ENCODE data around the gene STING1.

Gene STING1

DNA sequence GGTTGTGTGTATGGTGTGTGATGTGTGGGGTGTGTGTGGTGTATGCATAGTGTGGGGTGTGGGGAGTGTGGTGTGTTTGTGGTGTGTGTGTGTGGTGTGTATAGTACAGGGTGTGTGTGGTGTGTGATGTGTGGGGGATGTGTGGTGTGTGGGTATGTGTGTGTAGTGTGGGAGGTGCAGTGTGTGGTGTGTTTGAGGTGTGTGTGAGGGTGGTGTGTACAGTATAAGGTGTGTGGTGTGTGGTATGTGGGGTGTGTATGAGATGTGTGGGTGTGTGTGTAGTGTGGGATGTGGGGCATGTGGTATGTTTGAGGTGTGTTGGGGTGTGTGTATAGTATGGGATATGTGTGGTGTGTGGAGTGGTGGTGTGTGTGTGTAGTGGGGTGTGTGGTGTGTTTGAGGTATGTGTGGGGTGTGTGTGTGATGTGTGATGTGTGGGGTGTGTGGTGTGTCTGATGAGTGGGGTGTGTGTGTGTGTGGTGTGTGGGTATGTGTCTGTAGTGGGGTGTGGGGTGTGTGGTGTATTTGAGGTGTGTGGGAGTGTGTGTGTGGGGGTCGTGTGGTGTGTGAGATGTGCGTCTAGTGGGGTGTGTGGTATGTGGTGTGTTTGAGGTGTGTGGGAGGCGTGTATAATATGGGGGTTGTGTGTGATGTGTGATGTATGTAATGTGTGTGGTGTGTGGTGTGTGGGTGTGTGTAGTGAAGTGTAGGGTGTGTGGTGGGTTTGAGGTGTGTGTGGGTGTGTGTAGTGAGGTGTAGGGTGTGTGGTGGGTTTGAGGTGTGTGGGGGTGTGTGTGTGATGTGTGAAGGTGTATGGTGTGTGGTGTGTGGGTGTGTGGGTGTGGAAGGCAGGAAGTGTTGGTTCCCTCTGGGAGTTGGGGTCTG, 28.6 kb downstream of the STING1 start:
- no peak for DNase-seq (ENCODE audit: low spot score)
- in situ Hi-C loops (cut with MboI; ENCODE audit: low pct_unique_long_range_greater_than_20kb, low sequenced_read_pairs, unreplicated experiment), result no loop called here
- TF ChIP-seq, protein P1, sequence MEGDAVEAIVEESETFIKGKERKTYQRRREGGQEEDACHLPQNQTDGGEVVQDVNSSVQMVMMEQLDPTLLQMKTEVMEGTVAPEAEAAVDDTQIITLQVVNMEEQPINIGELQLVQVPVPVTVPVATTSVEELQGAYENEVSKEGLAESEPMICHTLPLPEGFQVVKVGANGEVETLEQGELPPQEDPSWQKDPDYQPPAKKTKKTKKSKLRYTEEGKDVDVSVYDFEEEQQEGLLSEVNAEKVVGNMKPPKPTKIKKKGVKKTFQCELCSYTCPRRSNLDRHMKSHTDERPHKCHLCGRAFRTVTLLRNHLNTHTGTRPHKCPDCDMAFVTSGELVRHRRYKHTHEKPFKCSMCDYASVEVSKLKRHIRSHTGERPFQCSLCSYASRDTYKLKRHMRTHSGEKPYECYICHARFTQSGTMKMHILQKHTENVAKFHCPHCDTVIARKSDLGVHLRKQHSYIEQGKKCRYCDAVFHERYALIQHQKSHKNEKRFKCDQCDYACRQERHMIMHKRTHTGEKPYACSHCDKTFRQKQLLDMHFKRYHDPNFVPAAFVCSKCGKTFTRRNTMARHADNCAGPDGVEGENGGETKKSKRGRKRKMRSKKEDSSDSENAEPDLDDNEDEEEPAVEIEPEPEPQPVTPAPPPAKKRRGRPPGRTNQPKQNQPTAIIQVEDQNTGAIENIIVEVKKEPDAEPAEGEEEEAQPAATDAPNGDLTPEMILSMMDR (IDR thresholded peaks at IDR 0.05; ENCODE audit: extremely low read depth, insufficient read depth, missing control alignments), result no peak

DNA sequence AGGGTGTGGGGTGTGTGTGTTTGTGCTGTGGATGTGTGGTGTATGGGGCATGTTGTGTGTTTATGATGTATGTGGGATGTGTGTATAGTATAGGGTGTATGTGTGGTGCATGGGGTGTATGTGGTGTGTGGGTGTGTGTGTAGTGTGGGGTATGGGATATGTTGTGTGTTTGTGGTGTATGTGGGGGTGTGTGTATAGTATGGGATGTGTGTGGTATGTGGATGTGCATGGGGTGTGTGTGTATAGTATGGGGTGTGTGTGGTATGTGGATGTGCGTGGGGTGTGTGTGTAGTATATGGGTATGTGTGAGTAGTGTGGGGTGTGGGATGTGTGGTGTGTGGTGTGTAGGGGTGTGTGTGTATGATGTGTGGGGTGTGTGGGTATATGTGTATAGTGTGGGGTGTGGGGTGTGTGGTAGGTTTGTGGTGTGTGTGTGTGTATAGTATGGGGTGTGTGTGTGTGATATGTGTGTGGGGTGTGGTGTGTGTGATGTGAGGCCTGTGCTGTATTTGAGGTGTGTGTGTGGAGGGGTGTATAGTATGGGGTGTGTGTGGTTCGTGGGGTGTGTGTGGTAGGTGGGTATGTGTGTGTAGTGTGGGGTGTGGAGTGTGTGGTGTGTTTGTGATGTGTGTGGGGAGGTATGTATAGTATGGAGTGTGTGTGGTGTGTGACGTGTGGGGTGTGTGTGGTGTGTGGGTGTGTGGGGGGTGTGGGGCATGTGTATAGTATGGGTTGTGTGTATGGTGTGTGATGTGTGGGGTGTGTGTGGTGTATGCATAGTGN, 30.5 kb downstream of the STING1 start:
- TF ChIP-seq, protein P1 (IDR thresholded peaks at IDR 0.05; ENCODE audit: extremely low read depth, insufficient read depth, missing control alignments), result no peak
- DNase-seq (ENCODE audit: low spot score), result no peak
- in situ Hi-C loops (cut with MboI; ENCODE audit: low pct_unique_long_range_greater_than_20kb, low sequenced_read_pairs, unreplicated experiment), result no loop called here

DNA sequence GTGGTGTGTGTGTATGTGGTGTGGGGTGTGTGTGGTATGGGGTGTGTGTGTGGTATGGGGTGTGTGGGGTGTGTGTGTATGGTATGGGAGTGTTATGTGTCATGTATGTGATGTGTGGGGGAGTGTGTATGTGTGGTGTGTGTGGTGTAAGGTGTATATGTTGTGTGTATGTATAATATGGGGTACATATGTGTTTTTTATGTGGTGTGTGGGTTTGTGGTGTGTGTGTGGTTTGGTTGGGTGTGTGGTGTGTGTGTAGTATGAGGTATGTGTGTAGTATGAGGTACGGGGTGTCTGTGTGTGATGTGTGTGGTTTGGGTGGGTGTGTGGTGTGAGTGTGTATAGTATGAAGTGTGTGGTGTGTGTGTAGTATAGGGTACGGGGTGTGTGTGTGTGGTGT, 31.4 kb downstream of the STING1 start:
- no peak for DNase-seq (ENCODE audit: low spot score)
- TF ChIP-seq, protein P1 (IDR thresholded peaks at IDR 0.05; ENCODE audit: extremely low read depth, insufficient read depth, missing control alignments), result no peak
- in situ Hi-C loops (cut with MboI; ENCODE audit: low pct_unique_long_range_greater_than_20kb, low sequenced_read_pairs, unreplicated experiment), result no loop called here

DNA sequence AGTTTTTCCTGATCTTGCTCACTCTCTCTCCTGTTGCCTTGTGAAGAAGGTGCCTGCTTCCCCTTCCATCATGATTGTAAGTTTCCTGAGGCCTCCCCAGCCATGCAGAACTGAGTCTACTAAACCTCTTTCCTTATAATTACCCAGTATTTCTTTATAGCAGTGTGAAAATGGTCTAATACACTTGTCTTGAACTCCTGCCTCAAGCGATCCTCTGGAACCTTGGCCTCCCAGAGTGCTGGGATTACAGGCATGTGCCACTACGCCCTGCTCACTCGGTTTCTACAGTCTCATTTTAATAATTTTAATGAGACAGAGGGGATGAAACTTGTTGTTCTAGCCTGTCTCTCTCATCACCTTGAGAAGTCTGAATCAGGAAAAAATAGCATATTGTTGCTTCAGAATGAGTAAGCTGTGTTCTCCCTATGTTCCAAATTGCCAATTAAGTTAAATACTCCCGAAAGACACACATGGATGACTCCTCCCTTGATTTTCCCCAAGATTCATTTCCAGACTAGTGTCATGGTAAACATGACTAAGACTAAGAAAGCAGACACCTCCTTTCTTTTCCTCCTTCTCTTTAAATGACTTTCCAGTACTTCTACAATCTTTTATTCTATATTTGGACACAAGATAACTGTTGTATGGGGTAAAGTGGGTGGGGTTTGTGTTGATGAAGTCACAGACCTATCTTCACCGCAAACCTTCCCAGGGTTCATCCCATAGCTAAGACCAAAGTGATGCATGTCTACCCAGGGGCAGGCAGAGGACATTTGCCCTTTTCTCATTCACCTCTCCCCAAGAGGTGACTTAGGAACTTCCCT, 35.4 kb downstream of the STING1 start:
- TF ChIP-seq, protein P1 (IDR thresholded peaks at IDR 0.05; ENCODE audit: extremely low read depth, insufficient read depth, missing control alignments), result no peak
- in situ Hi-C loops (cut with MboI; ENCODE audit: low pct_unique_long_range_greater_than_20kb, low sequenced_read_pairs, unreplicated experiment), result no loop called here
- no peak for DNase-seq (ENCODE audit: low spot score)

DNA sequence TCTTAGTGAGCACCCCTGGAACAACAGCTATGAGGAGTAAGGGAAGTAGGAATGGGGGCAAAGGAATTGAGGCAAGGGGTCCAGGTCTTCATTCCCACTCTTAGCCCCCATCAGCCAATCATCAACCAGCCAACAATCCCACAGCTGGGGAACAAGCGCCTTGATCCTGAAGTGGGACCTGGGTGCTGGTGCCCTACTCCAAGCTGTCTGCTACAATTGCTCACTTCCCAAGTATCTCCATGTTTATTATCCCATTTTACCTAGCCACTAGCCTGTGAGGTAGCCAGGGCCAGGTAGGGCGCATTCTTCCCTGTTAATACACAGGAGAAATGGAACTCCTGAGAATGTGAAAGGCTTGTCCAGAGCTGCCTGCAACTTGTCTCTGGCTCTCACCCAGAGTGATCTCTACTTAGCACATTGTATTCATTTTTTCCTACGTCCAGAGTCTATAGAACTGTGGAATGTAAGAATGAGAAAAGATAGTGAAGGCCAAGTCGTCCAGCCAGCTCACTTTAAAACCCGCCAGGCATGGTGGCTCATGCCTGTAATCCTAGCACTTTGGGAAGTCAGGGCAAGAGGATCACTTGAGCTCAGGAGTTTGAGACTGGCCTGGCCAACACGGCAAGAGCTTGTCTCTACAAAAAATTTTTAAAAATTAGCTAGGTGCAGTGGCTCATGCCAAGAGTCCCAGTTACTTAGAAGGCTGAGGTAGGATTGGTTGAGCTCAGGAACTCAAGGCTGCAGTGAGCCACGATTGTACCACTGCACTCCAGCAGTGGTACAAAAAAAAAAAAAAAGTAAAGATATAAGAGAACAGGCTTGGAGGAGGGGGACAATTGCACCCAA, 37.0 kb downstream of the STING1 start:
- in situ Hi-C loops (cut with MboI; ENCODE audit: low pct_unique_long_range_greater_than_20kb, low sequenced_read_pairs, unreplicated experiment), result no loop called here
- TF ChIP-seq, protein P1 (IDR thresholded peaks at IDR 0.05; ENCODE audit: extremely low read depth, insufficient read depth, missing control alignments), result no peak
- DNase-seq (ENCODE audit: low spot score), result no peak
